LNCaP clone FGC (cell line): ENCODE results near the gene ATP8B4.
A peak's percentile ranks its signal among the peaks of the same experiment; 100 is the strongest.
"Not testable (repeated sequence)": the region's sequence is repeated elsewhere in the genome, so short reads cannot be mapped to it uniquely, and the experiment has no call there.

ENCODE experiments used
- DNase-seq: peaks from one replicate; pipeline ENCODE4 v3.0.0-alpha.2; 2011; ENCODE audit warnings: low read depth
- H3K4me3 ChIP-seq: 2 replicates; pipeline ENCODE4 v1.5.1; 2011; ENCODE audit warnings: mild to moderate bottlenecking, low read depth, low read length, control low read depth
- CTCF ChIP-seq: IDR thresholded peaks from 2 replicates; pipeline ENCODE4 v1.5.1; 2012; ENCODE audit warnings: mild to moderate bottlenecking; ENCODE audit not compliant: control insufficient read depth, insufficient read depth; ENCODE audit errors: extremely low read depth

Gene ATP8B4

GRCh38 chr15:50162969-50163718, 44.1 kb upstream of the ATP8B4 start:
- H3K4me3 ChIP-seq = no peak overlapping the region
- DNase-seq = no peak
- no peak for TF ChIP-seq CTCF

- H3K4me3 ChIP-seq, DNase-seq: not testable (repeated sequence)
These were observed 39.2 kb upstream of the ATP8B4 start for GRCh38 chr15:50158236-50158635.

GRCh38 chr15:50151476-50151875, 32.4 kb upstream of the ATP8B4 start:
- H3K4me3 ChIP-seq = no peak overlapping the region
- DNase-seq = no peak
- TF ChIP-seq CTCF = 0 out of 2 replicates have a peak, but pooled peaks have one; percentile 17

- H3K4me3 ChIP-seq = no peak overlapping the region
- DNase-seq = no peak
- no peak for TF ChIP-seq CTCF
These were observed 31.8 kb upstream of the ATP8B4 start for GRCh38 chr15:50150851-50151250.

- no peak for DNase-seq
- no peak for TF ChIP-seq CTCF
These were observed 31.3 kb upstream of the ATP8B4 start for GRCh38 chr15:50150349-50150748.

GRCh38 chr15:50149090-50149489, 30.1 kb upstream of the ATP8B4 start:
- no peak overlapping the region for H3K4me3 ChIP-seq
- TF ChIP-seq CTCF = no peak
- DNase-seq = peak; percentile 84

More at GRCh38 chr15:50150349-50150748, 31.3 kb upstream of the ATP8B4 start:
- H3K4me3 ChIP-seq = no peak overlapping the region

- DNase-seq = peak; percentile 70
- peak; percentile 88 for TF ChIP-seq CTCF
- H3K4me3 ChIP-seq = no peak overlapping the region
These were observed 29.4 kb upstream of the ATP8B4 start for GRCh38 chr15:50148362-50148963.
